ENCODE measurements around the gene NFKBIL1. TPM values are rescaled to one million over a fixed set of nuclear protein-coding genes. Genes with fewer than 3 reads are reported as not detected.

Gene NFKBIL1
- total and polyA plus RNA-seq, 9 of the 15 experiments (the other 6 are each of a cell fraction or from before 2014, with no cell fraction given): 0.49 to 33.1 (median 7.6) TPM

DNA sequence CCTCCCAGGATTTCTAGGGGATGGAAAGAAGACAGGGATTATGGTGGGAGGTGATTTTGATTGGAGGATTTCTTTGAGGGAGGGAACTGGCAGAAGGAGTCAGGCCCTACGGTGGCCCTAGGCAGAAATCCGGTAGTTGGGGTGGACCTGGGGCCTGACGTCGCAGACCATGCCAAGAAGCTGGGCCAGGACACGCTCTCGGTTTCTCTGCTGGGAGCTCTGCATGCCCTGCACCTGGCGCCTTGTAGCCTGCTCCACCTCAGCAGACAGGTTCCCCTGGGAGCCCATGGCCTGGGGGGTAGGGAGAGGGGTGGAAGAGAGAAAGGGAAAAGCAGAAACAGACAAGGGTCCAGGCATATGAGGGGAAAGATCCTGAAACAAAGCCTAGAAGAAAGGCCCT is 2.1 kb upstream of the NFKBIL1 start (continued):
- TF ChIP-seq MEF2A (IDR thresholded peaks at IDR 0.05; ENCODE audit: control insufficient read depth, low read depth, low read length): no peak
- no peak for TF ChIP-seq ZBTB26 (CRISPR knock-in tag; IDR thresholded peaks at IDR 0.05)
- TF ChIP-seq TCF3 (CRISPR knock-in tag; IDR thresholded peaks at IDR 0.05): no peak
- TF ChIP-seq USF2 (CRISPR knock-in tag; IDR thresholded peaks at IDR 0.05): no peak

GRCh38 chr6:31546339-31546957 is 960 bp upstream of the NFKBIL1 start, which contains the start of gene ATP6V1G2:
TSS of gene ATP6V1G2 (minus strand) at chr6:31546608. CDS start at chr6:31546559, 49 bp downstream.
- FAIRE-seq (peak; percentile 90), ATAC-seq (peak; percentile 75), DNase-seq (ENCODE audit: extremely low read depth in 1 of 4, low spot score in 3 of 4) (peak; percentile 82 to 96 (median 84))
- peak within 1 kb of the TSS; percentile 96 for H3K4me2 ChIP-seq (ENCODE audit: insufficient read depth, low read length)
- H3K4me3 ChIP-seq: peak within 1 kb of the TSS; percentile 52
- in situ Hi-C loops (cut with MboI) (loop anchor here (5.0 to 25.0 kb wide), 3 partner anchors 51 to 1416 kb away; partner anchors contain the start of genes BRD2, C6orf47, GPANK1 and HLA-DMA), intact Hi-C loops (cut with micrococcal nuclease) (loop anchor here (1.0 to 10.0 kb wide), 6 partner anchors 34 to 280 kb away; partner anchors contain the start of genes GPANK1, HSPA1B, LY6G5C and VWA7)
- peaks cover 32% of the 10 kb centered on the region for H3K36me3 ChIP-seq (ENCODE audit: control insufficient read depth, insufficient read depth, low read length)
- H3K9me1 ChIP-seq (ENCODE audit: control insufficient read depth, insufficient read depth, low read length): no peaks in the 10 kb centered on the region
- H3K9ac ChIP-seq (ENCODE audit: insufficient read depth in 1 of 2, low read depth in 2 of 2, low read length in 2 of 2): peak within 1 kb of the TSS; percentile 84 to 91; a peak in 3 of 4 replicates
- H3K27ac ChIP-seq (ENCODE audit: extremely low read depth, low read depth, low read length): peak within 1 kb of the TSS; percentile 81
- H2AFZ ChIP-seq (ENCODE audit: low read depth, low read length): peak within 1 kb of the TSS; percentile 98
- no TSS peak for BruUV-seq (replicated peaks)
- no peaks in the 10 kb centered on the region for H3K27me3 ChIP-seq (ENCODE audit: control insufficient read depth in 2 of 2, insufficient read depth in 2 of 2, low read length in 2 of 2)
- peaks cover 44% of the 10 kb centered on the region for H3K79me2 ChIP-seq (ENCODE audit: control insufficient read depth, insufficient read depth, low read length)
- no peaks in the 10 kb centered on the region; the same call in 1 of the 2 replicates for H4K20me1 ChIP-seq (replicated peaks; ENCODE audit: control insufficient read depth, insufficient read depth, low read length)
- WGBS (ENCODE audit: insufficient coverage, low coverage, missing lambda C conversion rate): 13% methylated on average over 11 of the region's 11 CpGs
- CTCF ChIA-PET (ENCODE audit: low intra/inter-chr PET ratio): interaction anchor here (0.5 to 2.3 kb wide), 8 partner anchors 51 to 406 kb away, joined by 3 to 78 read pairs (median 3); partner anchors contain the start of genes VARS1 and VWA7
- no peaks in the 10 kb centered on the region for H3K9me3 ChIP-seq (replicated peaks; ENCODE audit: control insufficient read depth, insufficient read depth, low read depth, low read length)
- peaks cover 10 to 14% of the 10 kb centered on the region in 2 experiments; a peak in 4 of 5 replicates for H3K4me1 ChIP-seq (replicated peaks in 1 of 2; ENCODE audit: control insufficient read depth in 2 of 2, insufficient read depth in 2 of 2, low read length in 2 of 2)
- POLR2A ChIA-PET: interaction anchor here (0.6 to 5.7 kb wide), 9 partner anchors 12 to 411 kb away, joined by 3 to 38 read pairs (median 5); partner anchors contain the start of gene BAG6
- no peak for TF ChIP-seq ARID3A (IDR thresholded peaks at IDR 0.05; ENCODE audit: borderline replicate concordance, low read depth, low read length)
- no peak for TF ChIP-seq POLR3A (IDR thresholded peaks at IDR 0.05; ENCODE audit: borderline replicate concordance, extremely low read depth, insufficient read depth, insufficient read length)
- TF ChIP-seq CREB1 (IDR thresholded peaks at IDR 0.05): no peak
- TF ChIP-seq CREB1 (CRISPR knock-in tag; IDR thresholded peaks at IDR 0.05): no peak; the same call in 1 of the 2 replicates
- TF ChIP-seq HCFC1 (IDR thresholded peaks at IDR 0.05; ENCODE audit: low read depth, low read length): peak; percentile 50; the same call in 1 of the 2 replicates
- TF ChIP-seq, protein P1, sequence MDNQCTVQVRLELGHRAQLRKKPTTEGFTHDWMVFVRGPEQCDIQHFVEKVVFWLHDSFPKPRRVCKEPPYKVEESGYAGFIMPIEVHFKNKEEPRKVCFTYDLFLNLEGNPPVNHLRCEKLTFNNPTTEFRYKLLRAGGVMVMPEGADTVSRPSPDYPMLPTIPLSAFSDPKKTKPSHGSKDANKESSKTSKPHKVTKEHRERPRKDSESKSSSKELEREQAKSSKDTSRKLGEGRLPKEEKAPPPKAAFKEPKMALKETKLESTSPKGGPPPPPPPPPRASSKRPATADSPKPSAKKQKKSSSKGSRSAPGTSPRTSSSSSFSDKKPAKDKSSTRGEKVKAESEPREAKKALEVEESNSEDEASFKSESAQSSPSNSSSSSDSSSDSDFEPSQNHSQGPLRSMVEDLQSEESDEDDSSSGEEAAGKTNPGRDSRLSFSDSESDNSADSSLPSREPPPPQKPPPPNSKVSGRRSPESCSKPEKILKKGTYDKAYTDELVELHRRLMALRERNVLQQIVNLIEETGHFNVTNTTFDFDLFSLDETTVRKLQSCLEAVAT (IDR thresholded peaks at IDR 0.05): no peak
- TF ChIP-seq LCOR (CRISPR knock-in tag; IDR thresholded peaks at IDR 0.05): peak; percentile 67; the same call in 1 of the 2 replicates
- no peak for TF ChIP-seq NR4A1 (CRISPR knock-in tag; IDR thresholded peaks at IDR 0.05)
- 0 out of 2 replicates have a peak, but pooled peaks have one; percentile 15 for TF ChIP-seq NR4A1 (tag; IDR thresholded peaks at IDR 0.05)
- no peak for TF ChIP-seq ZBTB8A (IDR thresholded peaks at IDR 0.05; ENCODE audit: partially characterized antibody)
- TF ChIP-seq ZFP1 (CRISPR knock-in tag; IDR thresholded peaks at IDR 0.05): no peak
